HL-60 (cell line): Measurements from ENCODE around the gene VPS13D.

Experiments
- DNase-seq, 2 experiments: peaks; one replicate each; pipeline ENCODE4 v3.0.0-alpha.2; 2010 to 2020; ENCODE audit warnings: low read depth in 1 of 2, low spot score in 1 of 2
- H3K27ac ChIP-seq: fragments of 250-450 bp; sonication (Bioruptor Pico); replicated peaks from 2 replicates; pipeline ENCODE4 v1.5.1; 2020; ENCODE audit warnings: mild to moderate bottlenecking, moderate library complexity
- H3K27me3 ChIP-seq: fragments of 250-450 bp; sonication (Bioruptor Pico); 2 replicates; pipeline ENCODE4 v1.5.1; 2021; ENCODE audit warnings: mild to moderate bottlenecking, moderate library complexity; ENCODE audit not compliant: insufficient read depth, poor library complexity, severe bottlenecking
- H3K4me3 ChIP-seq: replicated peaks from 2 replicates; pipeline ENCODE4 v1.5.1; 2011; ENCODE audit warnings: mild to moderate bottlenecking, control low read depth, low read length; ENCODE audit not compliant: insufficient read depth
- GABPA ChIP-seq: IDR thresholded peaks from 2 replicates; pipeline ENCODE4 v1.6.1; 2012; ENCODE audit warnings: low read depth
- POLR2AphosphoS5 ChIP-seq: IDR thresholded peaks from 2 replicates; pipeline ENCODE4 v1.6.1; 2012; ENCODE audit warnings: low read depth
- SPI1 ChIP-seq: IDR thresholded peaks from 2 replicates; pipeline ENCODE4 v1.6.1; 2012; ENCODE audit warnings: low read depth, mild to moderate bottlenecking, borderline replicate concordance
- TF ChIP-seq, protein P1 (sequence below): IDR thresholded peaks from one replicate; pipeline ENCODE4 v1.5.1; 2011; ENCODE audit warnings: low read length, control low read depth, inconsistent platforms; ENCODE audit not compliant: insufficient read depth
- TF ChIP-seq, protein P2 (sequence below): IDR thresholded peaks from 2 replicates; pipeline ENCODE4 v1.6.1; 2012; ENCODE audit warnings: low read depth; ENCODE audit not compliant: insufficient replicate concordance

VPS13D gene

DNA sequence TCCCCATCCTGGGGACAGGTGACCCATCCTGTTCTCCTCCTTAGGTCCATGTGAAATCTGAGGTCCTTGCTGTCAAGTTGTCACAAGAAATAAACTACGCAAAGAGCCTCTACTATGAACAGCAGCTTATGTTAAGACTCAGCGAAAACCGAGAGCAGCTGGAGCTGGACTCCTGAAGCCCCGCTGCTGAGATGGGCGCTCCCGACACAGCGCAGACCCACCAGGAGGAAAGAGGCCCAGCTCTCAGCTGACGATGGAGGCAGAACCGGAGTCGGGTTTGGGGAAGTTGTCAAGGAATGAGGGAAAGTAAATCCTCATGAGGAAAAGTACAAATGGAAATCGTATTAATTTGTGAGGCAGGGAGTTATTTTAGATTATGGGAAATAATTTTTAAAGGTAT is 279.0 kb downstream of the VPS13D start:
- no peak overlapping the region for H3K27ac ChIP-seq
- H3K27me3 ChIP-seq, result no peaks in the 10 kb centered on the region
- no peak overlapping the region for H3K4me3 ChIP-seq
- DNase-seq, result no peak
- TF ChIP-seq, protein P1, sequence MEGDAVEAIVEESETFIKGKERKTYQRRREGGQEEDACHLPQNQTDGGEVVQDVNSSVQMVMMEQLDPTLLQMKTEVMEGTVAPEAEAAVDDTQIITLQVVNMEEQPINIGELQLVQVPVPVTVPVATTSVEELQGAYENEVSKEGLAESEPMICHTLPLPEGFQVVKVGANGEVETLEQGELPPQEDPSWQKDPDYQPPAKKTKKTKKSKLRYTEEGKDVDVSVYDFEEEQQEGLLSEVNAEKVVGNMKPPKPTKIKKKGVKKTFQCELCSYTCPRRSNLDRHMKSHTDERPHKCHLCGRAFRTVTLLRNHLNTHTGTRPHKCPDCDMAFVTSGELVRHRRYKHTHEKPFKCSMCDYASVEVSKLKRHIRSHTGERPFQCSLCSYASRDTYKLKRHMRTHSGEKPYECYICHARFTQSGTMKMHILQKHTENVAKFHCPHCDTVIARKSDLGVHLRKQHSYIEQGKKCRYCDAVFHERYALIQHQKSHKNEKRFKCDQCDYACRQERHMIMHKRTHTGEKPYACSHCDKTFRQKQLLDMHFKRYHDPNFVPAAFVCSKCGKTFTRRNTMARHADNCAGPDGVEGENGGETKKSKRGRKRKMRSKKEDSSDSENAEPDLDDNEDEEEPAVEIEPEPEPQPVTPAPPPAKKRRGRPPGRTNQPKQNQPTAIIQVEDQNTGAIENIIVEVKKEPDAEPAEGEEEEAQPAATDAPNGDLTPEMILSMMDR, result no peak
- TF ChIP-seq, protein P2, sequence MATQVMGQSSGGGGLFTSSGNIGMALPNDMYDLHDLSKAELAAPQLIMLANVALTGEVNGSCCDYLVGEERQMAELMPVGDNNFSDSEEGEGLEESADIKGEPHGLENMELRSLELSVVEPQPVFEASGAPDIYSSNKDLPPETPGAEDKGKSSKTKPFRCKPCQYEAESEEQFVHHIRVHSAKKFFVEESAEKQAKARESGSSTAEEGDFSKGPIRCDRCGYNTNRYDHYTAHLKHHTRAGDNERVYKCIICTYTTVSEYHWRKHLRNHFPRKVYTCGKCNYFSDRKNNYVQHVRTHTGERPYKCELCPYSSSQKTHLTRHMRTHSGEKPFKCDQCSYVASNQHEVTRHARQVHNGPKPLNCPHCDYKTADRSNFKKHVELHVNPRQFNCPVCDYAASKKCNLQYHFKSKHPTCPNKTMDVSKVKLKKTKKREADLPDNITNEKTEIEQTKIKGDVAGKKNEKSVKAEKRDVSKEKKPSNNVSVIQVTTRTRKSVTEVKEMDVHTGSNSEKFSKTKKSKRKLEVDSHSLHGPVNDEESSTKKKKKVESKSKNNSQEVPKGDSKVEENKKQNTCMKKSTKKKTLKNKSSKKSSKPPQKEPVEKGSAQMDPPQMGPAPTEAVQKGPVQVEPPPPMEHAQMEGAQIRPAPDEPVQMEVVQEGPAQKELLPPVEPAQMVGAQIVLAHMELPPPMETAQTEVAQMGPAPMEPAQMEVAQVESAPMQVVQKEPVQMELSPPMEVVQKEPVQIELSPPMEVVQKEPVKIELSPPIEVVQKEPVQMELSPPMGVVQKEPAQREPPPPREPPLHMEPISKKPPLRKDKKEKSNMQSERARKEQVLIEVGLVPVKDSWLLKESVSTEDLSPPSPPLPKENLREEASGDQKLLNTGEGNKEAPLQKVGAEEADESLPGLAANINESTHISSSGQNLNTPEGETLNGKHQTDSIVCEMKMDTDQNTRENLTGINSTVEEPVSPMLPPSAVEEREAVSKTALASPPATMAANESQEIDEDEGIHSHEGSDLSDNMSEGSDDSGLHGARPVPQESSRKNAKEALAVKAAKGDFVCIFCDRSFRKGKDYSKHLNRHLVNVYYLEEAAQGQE, result no peak
- TF ChIP-seq GABPA, result no peak
- TF ChIP-seq SPI1, result no peak
- TF ChIP-seq POLR2AphosphoS5, result no peak

DNA sequence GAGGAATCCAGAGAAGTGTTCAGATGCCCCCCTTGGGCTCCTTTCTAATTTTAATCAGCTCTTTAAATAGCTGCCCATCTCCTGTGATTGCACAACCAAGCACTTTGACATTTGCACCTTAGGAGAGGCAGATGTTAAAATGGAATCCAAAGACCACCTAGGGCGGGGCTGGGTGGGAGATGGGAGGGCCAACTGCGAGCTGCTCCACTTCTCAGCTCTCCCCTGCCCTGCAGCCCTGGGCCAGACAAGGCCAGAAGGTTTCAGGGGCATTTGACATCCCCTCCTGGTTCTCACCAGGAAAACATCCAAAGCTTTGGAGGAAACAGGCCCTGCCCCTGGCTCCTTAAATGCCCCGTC is 281.3 kb downstream of the VPS13D start:
- no peak for DNase-seq
- Histone ChIP-seq H3K27me3 (no peaks in the 10 kb centered on the region), H3K27ac (no peak overlapping the region), H3K4me3 (no peak overlapping the region)
- TF ChIP-seq, protein P1, result no peak

DNA sequence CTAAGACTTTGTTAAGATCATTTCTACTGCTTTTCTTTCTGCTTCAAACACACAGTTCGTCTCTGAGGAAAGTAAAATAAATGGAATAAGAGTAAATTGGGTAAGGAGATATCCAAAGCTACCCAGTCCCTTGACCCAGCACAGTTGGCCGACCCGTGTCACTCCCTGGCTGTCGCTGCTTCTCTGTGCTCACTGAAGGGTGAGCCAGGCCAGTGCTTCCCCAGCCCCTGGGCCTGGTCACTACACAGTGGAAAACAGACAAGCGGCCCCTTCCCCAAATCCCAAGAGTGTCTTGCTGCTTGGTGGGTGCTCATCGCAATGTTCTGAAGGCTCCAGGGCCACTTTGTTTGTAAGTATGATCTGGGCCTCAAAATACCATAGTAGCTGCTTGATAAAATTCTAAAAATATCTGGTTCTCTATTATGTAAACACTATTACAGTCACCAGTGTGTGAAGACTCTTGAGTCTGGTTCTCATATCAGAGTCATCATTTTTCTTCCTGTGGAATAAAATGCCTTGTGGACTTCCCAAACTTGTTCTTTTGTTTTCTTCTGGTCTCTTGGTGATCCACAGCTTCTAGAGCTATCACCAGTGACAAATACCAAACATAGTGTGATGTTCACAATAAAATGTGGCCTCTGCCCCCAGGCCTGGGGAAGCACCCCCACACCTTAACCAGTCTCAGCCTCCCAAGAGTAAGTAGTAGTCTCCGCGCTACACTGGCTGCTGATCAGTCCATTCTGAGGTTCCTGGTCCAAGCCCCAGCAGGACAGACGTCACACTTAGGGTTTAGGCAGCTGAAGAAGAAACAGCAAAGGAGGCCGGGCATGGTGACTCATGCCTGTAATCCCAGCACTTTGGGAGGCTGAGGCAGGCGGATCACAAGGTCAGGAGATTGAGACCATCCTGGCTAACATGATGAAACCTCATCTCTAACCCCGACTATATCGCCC is 282.0 kb downstream of the VPS13D start:
- TF ChIP-seq, protein P2, result no peak
- TF ChIP-seq POLR2AphosphoS5 (no peak), SPI1 (no peak), GABPA (no peak)
- TF ChIP-seq, protein P1, result no peak
- H3K27me3 ChIP-seq, result no peaks in the 10 kb centered on the region
- DNase-seq, result no peak
- H3K27ac ChIP-seq, result no peak overlapping the region
- H3K4me3 ChIP-seq, result no peak overlapping the region
